Gastroesophageal sphincter (tissue), 3 donors: ENCODE measurements around the gene RNF19B.

ENCODE experiments used
- CTCF ChIP-seq, 4 experiments: fragments of 200-600 bp in 2 of 4; fragments of 450-650 bp in 2 of 4; sonication (generic) in 1 of 4; IDR thresholded peaks; one replicate each; pipeline ENCODE4 v1.5.1; 2017 to 2019; ENCODE audit warnings: antibody characterized with exemption in 4 of 4, mild to moderate bottlenecking in 2 of 4, moderate library complexity in 2 of 4
- EP300 ChIP-seq: sonication (generic); formaldehyde crosslinking; IDR thresholded peaks from one replicate; pipeline ENCODE4 v1.6.1; 2017; ENCODE audit warnings: antibody characterized with exemption, mild to moderate bottlenecking
- POLR2AphosphoS5 ChIP-seq: sonication (generic); formaldehyde crosslinking; IDR thresholded peaks from one replicate; pipeline ENCODE4 v1.6.1; 2017; ENCODE audit warnings: antibody characterized with exemption

- TF ChIP-seq CTCF (IDR thresholded peaks at IDR 0.05) (no peak), EP300 (no peak), POLR2AphosphoS5 (no peak)
Observed at GRCh38 chr1:32920833-32921232, 43.8 kb downstream of the RNF19B start.
